Stimulated activated CD4-positive, alpha-beta T cell treated with anti-CD3 and anti-CD28 coated beads, TNF-alpha, amount 100 ng/mL, for 4 hours (primary cell): ENCODE results near the gene GGN.
"Not testable (repeated sequence)": the region's sequence is repeated elsewhere in the genome, so short reads cannot be mapped to it uniquely, and the experiment has no call there.

ENCODE experiments used
- DNase-seq, 3 experiments: peaks; one replicate each; pipeline ENCODE4 v3.0.0-alpha.2; 2020; ENCODE audit warnings: low read depth in 3 of 3

The GGN gene

GRCh38 chr19:38386971-38387549 is 774 bp downstream of the GGN start:
- DNase-seq, result no peak

DNA sequence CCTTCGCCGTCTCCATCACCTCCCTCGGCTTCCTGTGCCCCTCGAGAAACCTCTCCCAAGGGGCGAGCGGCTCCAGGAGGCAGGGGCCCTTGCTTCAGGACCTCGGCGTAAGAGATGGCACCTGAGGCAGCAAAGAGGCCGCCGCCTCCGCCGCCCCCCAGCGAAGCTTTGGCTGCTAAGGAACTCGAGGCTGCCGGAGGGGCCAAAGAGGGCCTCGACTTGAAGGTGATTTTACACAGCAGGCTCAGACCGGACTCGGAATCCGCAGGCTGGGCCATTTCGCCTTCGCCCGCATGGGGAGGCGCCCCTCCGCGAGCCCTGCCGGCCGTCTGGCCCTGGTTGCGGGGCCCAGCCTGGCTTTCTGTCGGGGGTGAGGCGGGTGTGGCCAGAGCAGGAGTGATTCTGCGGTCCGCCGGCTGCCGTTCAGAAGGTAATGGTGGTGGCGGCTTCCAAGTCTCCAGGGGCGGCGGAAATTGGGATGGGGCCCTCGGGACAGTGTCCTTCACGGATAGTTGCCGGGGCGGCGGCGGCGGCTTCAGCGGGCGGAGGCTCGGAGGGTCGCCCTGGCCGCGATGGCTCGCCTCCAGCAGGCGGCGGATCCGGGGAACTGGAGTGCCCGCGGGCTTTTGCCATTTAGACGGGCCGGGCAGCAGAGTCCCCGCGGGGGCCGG is 1.4 kb downstream of the GGN start:
- no peak for DNase-seq

GRCh38 chr19:38385804-38386257 is 2.0 kb downstream of the GGN start:
- DNase-seq, result no peak

DNA sequence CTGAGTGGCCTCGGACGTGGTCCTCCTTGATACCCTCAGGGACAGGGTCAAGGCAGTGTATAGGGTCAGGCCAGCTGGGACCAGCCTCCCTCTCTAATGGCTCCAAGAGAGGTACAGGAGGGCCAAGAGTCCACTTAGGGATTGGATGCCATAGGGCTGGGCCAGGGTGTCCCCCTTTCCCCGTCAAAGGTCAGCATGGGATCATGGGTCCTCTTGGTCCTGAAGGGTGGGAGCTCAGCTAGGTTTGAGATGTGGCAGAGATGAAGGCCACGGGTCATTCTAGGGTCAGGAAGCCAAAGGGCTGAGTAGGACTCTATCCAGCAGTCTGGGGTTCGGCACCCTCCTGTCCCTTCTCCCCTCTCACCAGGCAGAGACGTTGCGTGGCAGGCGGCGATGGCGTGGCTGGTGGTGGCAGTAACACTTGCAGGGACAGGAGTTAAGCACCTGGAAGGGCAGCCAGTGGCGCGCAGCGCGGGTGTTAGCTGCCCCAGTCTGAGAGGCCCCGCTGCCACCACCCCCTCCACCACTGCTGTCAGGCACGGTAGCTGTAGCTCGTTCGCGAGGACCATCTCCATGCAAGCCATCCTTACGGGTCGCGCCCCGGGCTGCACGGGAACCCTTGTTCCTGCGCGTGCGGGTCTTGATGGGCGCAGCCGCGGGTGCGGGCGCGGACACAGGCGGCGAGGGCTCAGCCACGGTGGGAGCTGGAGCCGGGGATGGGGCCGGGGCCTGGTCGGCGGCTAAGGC is 2.6 kb downstream of the GGN start:
- DNase-seq, result no peak

DNA sequence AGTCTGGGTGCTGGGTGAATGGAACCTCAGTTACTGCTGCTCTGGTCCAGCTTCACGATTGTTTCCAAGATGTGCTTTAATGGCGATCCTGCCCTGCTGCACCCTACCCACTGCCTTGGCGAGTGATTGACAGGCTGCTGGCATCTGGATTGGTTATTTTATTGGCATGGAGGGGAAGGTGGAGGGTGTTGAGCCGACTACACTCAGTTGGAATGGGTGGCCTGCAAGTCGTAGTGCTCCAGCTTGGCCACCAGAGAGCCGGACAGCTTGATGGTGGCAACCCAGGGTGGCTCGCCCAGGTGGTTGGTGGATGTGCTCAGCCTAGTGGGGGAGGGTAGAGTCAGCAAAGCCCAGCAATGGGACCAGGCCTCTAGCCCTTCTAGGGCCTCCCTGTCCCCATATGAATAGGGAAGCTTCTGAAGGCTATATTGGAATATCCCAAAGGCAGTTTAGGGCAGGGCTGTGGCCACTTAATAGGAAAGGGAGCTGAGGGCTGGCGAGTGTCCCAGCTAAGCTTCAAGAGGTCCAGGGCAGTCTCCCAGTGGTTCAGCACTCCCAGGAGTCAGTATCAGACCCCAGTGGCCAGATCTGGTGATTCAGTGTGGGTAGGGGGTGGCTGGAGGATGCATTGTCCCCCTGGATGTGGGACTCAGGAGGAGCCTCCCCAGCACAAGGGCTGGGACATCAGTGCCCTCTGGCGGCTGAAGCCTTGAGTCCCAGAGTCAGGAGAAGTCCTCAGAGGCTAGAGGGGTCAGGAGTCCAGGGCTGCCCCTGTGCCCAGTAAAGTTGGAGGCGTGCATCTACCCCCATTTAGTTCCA is 3.4 kb downstream of the GGN start:
- no peak for DNase-seq

GRCh38 chr19:38383743-38384142 is 4.1 kb downstream of the GGN start:
- DNase-seq, result no peak

- DNase-seq, result no peak
Measured at GRCh38 chr19:38383184-38383583, 4.7 kb downstream of the GGN start.

- DNase-seq, result no peak
Measured at GRCh38 chr19:38381138-38381537, 6.7 kb downstream of the GGN start.

- DNase-seq, result no peak
Measured at GRCh38 chr19:38378866-38379265, 9.0 kb downstream of the GGN start.

GRCh38 chr19:38377052-38377451 is 10.8 kb downstream of the GGN start:
- DNase-seq, result no peak

DNA sequence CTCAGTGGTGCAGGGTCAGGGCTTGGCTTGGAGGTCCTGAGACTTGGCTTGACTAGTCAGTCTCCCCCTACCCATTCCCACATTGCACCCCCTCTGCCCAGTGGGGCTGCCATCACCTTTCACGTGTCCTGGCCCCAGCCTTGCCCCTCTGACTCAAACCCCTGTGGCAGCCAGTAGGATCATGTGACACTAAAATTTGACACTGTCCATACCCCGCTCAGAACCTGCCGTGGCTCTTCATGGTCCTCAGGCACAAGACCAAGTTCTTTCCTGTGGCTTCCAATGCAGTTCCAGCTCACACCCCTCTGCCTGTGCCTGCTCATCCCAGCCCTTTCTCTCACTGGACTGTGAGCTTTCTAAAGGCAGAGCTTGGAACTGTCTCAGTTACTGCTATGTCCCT is 11.3 kb downstream of the GGN start:
- DNase-seq, result no peak

DNA sequence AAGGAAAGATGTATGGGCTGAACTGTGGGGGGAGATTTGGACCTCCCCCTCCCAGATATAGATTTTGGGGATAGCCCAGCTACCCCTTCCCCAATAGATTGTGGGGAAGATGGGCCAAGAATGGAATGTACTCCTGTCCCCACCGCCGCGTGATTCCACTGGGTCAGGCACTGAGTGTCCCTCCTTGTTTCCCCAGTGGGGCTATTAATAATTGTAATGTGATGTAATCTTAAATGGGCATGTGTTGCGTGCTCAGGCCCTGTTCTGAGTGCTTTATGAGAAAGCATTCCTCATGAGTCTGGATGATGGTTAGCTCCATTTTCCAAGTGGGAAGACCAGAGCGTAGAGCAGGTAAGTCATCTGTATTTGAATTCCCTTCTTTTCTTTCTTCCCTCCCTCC is 12.1 kb downstream of the GGN start:
- no peak for DNase-seq

DNA sequence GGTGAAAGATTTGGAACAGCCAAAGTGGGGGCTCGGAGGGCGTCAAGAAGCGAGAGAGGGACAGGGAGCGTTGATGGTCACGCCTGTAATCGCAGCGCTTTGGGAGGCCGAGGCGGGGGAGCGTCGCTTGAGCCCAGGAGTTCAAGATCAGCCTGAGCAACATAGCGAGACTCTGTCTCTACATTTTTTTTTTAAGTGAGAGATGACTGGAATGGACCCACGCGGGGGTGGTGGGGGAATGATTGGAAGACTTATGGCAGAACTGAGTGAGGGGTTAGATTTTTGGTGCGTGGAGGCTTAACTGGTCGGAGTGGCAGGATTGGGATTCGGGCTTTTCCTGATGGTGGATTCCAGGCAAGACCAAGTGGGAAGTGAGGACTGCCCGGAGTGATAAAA is 12.7 kb downstream of the GGN start:
- no peak for DNase-seq

DNA sequence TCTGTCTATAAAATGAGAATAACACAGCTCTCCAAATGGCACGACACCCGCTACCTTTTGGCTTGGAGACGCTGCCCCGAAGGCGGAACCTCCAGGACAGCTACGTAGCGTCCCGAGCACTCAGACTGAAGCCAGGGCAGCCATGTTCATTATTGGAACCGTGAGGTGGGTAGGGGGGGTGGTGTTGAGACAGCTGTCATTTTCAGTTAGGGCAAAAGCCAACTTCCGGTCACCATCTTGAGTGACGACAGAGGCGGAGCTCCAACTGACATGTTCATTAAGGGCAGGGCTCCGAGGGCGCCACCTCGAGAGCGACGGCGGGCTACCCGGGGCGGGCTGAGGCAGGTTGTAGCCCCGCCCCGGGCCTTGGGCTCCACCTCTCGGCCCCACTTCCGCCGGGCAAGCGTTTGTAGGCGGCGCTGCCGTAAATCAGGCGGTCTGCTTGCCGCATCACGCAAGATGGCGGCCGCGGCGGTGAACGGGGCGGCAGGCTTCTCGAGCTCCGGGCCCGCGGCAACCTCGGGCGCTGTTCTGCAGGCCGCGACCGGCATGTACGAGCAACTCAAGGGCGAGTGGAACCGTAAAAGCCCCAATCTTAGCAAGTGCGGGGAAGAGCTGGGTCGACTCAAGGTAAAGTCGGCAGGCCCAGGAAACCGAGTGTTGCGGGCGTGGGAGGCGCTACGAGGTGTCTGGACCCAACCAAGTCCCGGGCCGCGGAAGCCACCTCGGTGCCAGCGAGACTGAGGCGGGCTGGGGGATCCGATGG is 13.3 kb downstream of the GGN start, which contains the start of gene PSMD8:
Gene PSMD8 (plus strand): TSS at position 240 of the 766 bp plus-strand sequence. CDS start 31 bp downstream, at position 271.
- DNase-seq, result peak; percentile 94 to 97 (median 95)

- DNase-seq, result no peak
Measured at GRCh38 chr19:38373907-38374331, 13.9 kb downstream of the GGN start.

DNA sequence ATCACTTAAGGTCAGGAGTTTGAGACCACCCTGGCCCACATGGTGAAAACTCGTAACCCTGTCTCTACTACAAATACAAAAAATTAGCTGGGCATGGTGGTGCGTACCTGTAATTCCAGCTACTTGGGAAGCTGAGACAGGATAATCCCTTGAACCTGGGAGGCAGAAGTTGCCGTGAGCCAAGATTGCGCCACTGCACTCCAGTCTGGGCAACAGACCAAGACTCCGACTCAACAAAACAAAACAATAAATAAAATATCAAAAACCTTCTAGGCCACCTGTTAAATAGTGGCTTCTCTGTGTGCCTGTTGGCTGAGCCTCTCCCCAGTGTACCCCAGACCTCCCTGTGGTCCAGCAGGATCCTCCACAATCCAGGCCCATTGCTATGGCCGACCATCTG is 16.8 kb downstream of the GGN start:
- DNase-seq, result no peak

DNA sequence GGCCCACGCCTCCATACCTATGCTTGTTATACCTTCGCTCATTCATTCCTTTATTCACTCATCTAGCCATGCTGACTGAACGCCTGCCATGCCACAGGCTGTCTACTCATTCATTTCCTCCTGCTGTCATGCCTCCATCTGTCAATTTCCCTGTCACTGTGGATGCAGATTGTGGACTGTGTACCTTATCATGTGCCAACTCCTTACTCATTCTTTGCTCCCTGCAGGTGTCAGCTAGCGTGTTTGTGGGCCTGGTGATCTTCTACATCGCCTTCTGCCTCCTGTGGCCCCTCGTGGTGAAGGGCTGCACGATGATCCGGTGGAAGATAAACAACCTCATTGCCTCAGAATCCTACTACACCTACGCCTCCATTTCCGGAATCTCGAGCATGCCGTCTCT is 17.5 kb downstream of the GGN start:
- DNase-seq, result no peak

DNA sequence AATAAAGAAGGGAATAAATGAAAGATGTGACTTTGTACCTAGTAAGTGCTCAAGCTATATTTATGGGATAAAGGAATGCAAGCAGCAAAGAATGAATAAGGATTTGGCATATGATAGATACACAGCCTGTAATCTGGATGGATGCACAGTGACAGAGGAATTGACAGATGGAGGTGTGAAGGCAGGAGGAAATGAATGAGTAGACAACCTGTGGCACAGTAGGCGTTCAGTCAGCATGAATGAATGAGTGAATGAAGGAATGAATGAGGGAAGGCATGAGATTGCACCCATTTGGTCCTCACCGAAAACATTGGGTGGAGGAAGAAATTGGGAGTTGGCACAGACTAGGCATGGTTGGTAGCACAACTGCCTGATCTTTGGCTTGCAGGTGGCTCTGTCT is 18.2 kb downstream of the GGN start:
- no peak for DNase-seq

- no peak for DNase-seq
Measured at GRCh38 chr19:38367041-38367440, 20.8 kb downstream of the GGN start.

GRCh38 chr19:38362946-38363688 is 24.7 kb downstream of the GGN start:
- DNase-seq, result not testable (repeated sequence)
